NCI-H1048 (cell line): ENCODE results near the gene CCNI2.
A peak's percentile ranks its signal among the peaks of the same experiment; 100 is the strongest.

ENCODE experiments used
- DNase-seq: peaks from one replicate; lab custom pipeline; 2025; lab: John Stamatoyannopoulos, UW

CCNI2 gene

DNA sequence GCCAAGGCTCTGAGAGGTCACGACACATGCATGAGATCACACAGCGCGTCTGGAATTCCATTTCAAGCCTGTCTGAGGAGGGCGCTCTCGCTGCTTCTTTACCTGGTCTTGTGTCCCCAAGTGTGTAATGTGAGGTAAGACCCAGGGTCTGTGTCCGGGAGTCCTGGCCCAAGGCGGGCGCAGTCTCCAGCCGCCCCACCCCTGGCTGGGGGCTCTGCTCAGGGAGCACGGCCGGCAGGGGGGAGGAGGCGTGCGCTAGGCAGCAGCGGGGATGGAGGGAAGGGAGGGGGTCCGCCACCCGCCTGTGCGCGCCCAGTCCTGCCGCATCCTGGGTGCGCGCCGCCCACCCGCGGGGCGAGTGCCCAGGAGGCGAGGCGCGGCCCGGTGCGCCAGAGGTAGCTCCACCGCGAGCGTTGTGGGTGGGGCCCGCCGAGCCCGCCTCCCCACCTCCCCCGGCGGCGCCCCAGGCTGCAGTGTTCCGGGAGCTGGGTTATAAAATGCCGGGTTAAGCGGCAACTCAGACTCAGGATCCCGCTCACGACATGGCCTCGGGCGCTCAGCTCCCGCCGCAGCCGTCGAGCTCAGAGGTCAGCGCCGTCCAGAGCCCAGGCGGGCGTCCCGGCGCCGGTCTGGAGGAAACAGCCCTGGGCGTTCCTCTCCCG, at the start of gene CCNI2:
Gene CCNI2, plus strand, starts transcription at position 473 of the 662 bp plus-strand sequence. Its CDS starts 70 bp downstream, at position 543.
- no peak for DNase-seq

GRCh38 chr5:132704875-132705274, 42.4 kb upstream of the CCNI2 start:
- no peak for DNase-seq

DNA sequence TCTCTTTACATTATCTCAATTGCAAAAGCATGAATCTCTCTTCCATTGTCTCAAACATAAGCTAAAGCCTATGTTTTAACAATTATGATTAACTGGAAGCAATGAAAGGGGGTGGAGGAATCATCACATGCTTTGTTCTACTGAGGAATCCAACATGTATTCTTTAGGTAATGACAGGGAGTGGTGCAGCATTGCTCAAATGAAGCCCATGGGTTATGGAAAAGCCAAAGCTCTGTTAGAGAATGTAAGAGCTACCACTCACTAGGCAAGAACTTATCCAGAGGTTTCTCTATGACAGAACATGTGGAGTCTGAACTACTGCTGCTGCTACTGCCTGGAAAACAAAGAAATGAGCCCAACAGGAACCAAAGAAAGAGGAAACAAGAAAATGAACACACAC, 38.6 kb upstream of the CCNI2 start:
- no peak for DNase-seq

DNA sequence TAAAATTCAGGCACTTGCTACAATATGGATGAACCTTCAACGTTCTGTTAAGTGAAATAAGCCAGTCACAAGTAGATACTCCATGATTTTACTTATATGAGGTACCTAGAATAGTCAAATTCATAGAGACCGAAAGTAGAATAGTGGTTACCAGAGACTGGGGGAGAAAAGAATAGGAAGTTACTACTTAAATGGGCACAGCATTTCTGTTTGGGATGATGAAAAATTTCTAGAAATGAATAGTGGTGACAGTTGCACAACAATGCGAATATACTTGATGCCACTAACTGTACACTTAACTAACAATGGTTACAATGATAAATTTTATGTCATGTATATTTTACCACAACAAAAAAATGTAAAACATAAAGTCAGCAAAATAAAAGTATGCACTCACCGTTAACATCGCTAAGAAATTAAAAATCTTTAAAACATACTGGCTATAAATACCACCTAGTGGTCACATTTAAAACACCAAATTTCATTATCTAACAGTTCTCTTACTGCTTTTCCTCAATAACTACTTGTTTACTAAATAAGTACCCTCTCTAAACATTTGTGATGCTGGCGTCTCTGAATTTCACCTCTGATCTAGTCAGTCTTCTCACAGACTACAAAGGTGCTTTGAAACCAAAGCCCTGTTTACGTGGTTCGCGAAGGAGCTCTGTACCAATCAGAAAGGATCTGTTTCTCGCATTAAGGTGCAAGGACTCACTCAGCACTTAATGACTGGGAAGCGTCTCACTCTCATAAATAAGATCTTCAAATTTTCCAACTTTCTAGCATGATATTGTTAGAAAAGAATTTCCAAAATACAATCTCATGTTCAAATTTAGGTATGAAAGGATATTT, 32.5 kb upstream of the CCNI2 start:
- no peak for DNase-seq

- DNase-seq = no peak
These were observed 28.5 kb upstream of the CCNI2 start for GRCh38 chr5:132718544-132719312.

DNA sequence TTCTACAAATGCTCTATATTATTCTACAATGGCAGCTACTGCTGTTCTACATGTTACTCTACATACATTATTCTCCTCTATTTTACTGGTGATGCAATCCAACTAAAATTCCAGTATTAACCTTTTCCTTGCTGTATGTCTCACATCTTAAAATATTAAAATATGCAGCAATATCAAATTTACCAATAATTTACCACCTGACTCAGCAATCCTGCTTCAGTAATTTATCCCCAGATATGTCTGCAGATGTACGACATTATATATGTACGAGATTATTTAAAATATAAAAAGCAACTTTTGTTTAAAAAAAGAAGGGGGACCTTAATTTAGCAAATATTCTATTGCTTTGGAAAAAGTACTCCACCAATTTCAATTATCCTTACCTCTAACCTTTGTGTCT, 21.5 kb upstream of the CCNI2 start:
- DNase-seq = no peak

DNA sequence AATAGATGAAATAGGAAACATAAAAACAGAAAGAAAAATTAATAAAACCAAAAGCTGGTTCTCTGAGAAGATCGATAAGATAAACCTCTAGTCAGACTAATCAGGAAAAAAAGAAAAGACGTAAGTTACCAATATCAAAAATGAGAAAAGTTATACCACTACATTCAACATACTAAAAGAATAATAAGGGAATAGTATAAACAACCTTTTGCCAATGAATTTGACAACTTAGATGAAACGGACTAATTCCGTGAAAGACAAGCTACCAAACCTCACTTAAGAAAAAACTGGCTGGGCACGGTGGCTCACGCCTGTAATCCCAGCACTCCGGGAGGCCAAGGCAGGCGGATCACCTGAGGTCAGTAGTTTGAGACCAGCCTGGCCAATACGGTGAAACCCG, 17.3 kb upstream of the CCNI2 start:
- DNase-seq = no peak

DNA sequence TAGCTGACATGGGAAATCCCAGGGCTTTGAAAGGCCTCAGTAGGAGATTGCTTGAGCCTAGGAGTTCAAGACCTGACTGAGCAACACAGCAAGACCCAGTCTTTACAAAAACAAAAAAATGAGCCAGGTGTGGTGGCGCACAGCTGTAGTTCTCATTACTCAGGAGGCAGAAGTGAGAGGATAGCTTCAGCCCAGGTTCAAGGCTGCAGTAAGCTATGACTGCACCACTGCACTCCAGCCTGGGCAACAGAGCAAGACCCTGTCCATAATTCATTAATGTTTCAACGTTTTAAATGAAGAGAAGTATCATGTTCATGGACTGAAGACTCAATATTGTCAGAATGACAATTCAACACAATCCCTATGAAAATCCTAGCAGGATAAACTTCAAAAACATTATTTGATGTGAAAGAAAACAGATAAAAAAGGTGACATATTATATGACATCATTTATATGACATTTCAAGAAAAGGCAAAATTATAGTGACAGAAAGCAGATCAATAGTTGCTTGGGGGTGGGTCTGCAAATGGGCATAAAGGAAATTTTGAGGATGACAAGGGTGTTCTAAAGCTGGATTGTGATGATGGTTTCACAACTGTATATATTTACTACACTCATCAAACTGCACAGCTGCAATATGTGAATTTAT, 13.6 kb upstream of the CCNI2 start:
- no peak for DNase-seq

- DNase-seq = no peak
These were observed 12.5 kb upstream of the CCNI2 start for GRCh38 chr5:132734687-132735086.

DNA sequence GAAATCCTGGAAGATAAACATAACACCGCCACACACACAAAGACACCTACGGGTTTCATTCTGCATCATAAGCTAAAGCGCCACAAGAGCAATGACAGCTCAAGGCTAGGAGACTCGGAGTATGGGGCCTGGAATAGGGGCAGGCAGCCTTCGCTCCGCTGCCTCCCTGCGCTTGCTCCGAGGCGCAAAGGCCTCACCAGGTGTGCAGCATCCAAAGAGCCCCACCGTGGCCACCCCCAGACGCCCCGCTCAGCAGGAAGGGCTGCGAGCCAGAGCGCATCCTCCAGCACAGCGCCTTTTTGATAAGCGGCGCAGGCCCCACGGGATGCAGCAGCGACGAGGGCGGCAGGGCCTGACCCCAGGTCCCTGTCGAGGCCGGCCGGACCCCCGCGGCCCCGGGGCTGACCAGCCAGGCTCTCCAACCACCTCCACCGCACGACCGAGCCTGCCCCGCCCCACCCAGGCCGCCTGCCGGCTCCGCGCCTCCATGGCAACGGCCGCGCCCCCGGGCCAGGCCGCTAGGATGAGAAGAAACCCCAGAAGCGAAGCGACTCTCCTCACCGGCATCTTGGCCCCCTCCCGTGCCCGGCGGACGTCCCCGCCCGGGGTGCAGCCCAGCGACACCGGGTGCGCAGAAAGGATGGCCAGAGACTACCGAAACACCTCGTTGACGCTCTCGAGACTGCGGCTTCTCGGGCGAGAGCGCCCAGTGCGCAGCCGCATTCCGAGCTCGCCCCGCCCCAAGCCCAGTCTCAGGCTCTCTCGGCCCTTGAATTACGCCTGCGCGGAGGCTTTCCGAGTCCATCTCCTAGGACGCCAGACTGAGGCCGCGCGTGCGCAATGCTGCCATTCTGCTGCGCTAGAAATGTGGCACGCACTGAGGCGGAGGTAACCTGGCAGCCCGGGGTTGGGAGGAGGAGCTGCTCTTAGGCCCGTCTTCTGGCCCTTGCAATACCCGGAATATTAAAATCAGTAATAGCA, 10.1 kb upstream of the CCNI2 start, which contains the start of gene KIF3A:
Gene KIF3A, minus strand, starts transcription at position 694 of the 981 bp plus-strand sequence. Its CDS starts 127 bp downstream, at position 567.
- peak; percentile 93 for DNase-seq

- DNase-seq = no peak
These were observed 9.1 kb upstream of the CCNI2 start for GRCh38 chr5:132737982-132738681.

GRCh38 chr5:132739232-132739631, 8.0 kb upstream of the CCNI2 start:
- no peak for DNase-seq

GRCh38 chr5:132742158-132742557, 5.1 kb upstream of the CCNI2 start:
- no peak for DNase-seq

DNA sequence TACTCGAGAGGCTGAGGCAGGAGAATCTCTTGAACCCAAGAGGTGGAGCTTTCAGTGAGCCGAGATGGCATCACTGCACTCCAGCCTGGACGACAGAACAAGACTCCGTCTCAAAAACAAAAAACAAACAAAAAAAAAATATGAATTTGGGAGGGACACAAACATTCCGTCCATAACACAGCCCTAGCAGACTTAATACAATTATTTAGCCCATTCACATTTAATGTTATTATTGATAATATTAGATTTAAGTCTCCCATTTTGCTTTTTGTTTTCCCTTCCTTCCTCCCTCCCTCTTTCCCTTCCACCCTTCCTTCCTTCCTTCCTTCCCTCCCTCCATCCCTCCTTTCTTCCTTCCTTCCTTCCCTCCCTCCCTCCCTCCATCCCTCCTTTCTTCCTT, 4.6 kb upstream of the CCNI2 start:
- no peak for DNase-seq

DNA sequence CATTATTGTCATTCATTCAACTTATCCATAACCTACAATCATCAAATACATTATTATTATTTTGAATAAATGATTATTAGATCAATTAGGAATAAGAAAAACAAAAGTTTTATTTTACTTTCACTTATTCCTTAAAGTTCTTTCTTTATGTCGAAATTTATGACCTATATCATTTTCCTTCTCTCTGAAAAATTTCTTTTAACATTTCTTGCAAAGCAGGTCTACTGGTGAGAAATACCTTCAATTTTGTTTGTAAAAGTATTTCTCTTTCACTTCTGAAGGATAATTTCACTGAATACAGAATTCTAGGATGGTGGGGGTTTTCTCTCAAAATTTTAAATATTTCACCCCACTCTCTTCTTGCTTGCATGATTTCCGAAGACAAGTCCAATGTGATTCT, 2.6 kb upstream of the CCNI2 start:
- no peak for DNase-seq

DNA sequence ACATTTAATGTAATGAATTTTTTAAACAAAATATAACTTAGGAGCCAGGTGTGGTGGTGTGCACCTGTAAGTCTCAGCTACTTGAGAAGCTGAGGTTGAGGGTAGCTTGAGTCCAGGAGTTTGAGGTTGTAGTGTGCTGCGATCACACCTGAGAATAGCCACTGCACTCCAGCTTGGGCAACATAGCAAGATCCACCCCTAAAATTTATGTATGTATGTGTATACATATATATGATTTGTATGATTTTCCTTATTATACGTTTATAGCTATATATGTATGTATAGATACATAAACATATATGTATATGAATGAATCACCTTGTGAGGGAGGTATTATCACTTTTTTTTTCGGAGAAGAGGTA, 653 bp upstream of the CCNI2 start:
- DNase-seq = no peak

- DNase-seq = no peak
These were observed 602 bp downstream of the CCNI2 start for GRCh38 chr5:132747616-132748440.

DNA sequence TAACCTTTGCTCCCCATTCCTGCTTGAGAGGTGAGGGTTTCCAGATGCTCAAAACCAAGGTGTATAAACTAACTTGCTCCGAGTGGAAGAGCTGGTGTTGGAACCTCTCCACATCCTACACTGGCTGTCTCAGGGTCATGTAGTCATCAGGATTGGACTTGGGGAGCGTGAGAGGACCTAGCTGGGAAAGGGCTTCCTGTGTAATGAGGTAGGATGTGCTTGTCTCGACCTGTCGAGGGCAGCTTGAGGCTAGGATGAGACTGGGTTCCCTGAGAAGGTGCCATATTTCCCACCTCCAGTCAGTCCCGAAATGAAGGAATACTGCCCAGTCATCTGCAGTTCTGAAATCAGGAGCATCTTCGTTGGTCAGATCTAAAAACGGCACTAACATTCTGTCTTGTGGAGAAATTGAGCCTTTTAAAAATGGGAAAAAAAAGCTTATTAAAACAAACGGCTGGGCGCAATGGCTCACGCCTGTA, 1.3 kb downstream of the CCNI2 start:
- DNase-seq = no peak

DNA sequence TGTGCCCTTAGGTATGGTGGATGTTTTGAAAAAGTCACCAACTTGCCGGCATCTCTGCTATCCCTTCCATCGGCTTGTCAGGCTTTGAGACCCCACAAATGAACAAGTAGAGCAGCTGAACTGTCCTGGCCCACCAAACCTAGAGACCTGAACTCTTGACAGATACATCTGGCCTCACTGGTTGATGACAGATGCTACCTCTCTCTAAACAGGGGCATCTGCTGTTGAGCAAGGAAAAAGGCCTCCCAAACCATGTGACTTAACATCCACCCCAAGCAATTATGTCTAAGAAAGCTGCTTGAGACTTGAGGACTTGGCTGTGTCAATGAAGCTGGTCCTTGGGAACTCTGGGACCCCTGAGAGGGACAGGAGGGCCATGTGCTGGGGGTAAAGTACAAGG, 2.3 kb downstream of the CCNI2 start:
- DNase-seq = no peak
